KMS-11 (cell line): Measurements from ENCODE around the gene CDH11.

Experiments
- H2AFZ ChIP-seq: fragments of 200-600 bp; sonication (generic); 2 replicates; pipeline ENCODE4 v1.6.1; 2016; ENCODE audit warnings: antibody characterized with exemption, mixed run types, low read depth
- H3K27ac ChIP-seq: fragments of 200-600 bp; sonication (generic); 2 replicates; pipeline ENCODE4 v1.6.1; 2016; ENCODE audit warnings: mild to moderate bottlenecking, mixed run types
- H3K27me3 ChIP-seq: fragments of 200-600 bp; sonication (generic); 2 replicates; pipeline ENCODE4 v1.6.1; 2017; ENCODE audit warnings: mild to moderate bottlenecking, low read depth, mixed run types, moderate library complexity; ENCODE audit not compliant: insufficient read depth
- H3K36me3 ChIP-seq: fragments of 200-600 bp; sonication (generic); 2 replicates; pipeline ENCODE4 v1.6.1; 2017; ENCODE audit warnings: mild to moderate bottlenecking, mixed run types; ENCODE audit not compliant: insufficient read depth
- H3K4me1 ChIP-seq: fragments of 200-600 bp; sonication (generic); 2 replicates; pipeline ENCODE4 v1.6.1; 2016; ENCODE audit warnings: mild to moderate bottlenecking, low read depth, mixed run types; ENCODE audit not compliant: poor library complexity, severe bottlenecking
- H3K4me2 ChIP-seq: fragments of 200-600 bp; sonication (generic); 2 replicates; pipeline ENCODE4 v1.7.0; 2016; ENCODE audit warnings: mild to moderate bottlenecking, mixed run types
- H3K4me3 ChIP-seq: fragments of 200-600 bp; sonication (generic); IDR thresholded peaks from 2 replicates; pipeline ENCODE4 v1.6.1; 2017; ENCODE audit warnings: low read depth, low read length, mixed read lengths; ENCODE audit not compliant: insufficient read depth
- H3K79me2 ChIP-seq: fragments of 200-600 bp; sonication (generic); 2 replicates; pipeline ENCODE4 v1.6.1; 2016; ENCODE audit warnings: low read depth, mixed run types; ENCODE audit not compliant: insufficient read depth
- H3K9ac ChIP-seq: fragments of 200-600 bp; sonication (generic); 2 replicates; pipeline ENCODE4 v1.6.1; 2016; ENCODE audit warnings: mild to moderate bottlenecking, mixed run types
- H4K20me1 ChIP-seq: fragments of 200-600 bp; sonication (generic); 2 replicates; pipeline ENCODE4 v1.6.1; 2016; ENCODE audit warnings: mild to moderate bottlenecking, mixed run types; ENCODE audit not compliant: insufficient read depth
- CTCF ChIP-seq: fragments of 200-600 bp; sonication (generic); conservative IDR thresholded peaks from 2 replicates; pipeline ENCODE4 v1.6.1; 2017; ENCODE audit warnings: low read depth, mild to moderate bottlenecking, antibody characterized with exemption, low read length, moderate library complexity, mixed read lengths

Gene CDH11

DNA sequence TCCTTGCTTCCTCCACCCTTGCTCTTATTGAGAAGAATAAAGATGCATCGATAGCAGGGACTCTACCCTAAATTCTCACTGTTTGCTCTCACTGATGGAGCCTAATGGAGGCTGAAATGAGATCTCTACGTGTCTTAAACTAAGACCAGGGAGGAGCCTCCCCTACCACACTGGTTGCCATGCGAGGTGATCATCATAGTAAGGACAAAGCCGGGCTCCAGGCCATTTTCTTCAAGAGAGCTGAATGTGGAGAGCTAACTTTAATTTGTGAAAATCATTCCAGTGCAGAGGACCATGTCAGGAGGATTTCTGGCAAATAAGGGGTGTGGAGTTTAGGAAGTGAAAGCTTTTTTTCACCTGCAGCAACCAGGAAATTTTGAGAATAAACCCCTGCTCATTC lies 5.6 kb downstream of the CDH11 start:
- H3K27me3 ChIP-seq = no peaks in the 10 kb centered on the region
- TF ChIP-seq CTCF = no peak
- H4K20me1 ChIP-seq = no peaks in the 10 kb centered on the region
- H3K9ac ChIP-seq = no peak overlapping the region
- no peak overlapping the region for H3K4me2 ChIP-seq
- no peaks in the 10 kb centered on the region for H3K4me1 ChIP-seq
- H3K27ac ChIP-seq = no peak overlapping the region
- no peaks in the 10 kb centered on the region for H3K36me3 ChIP-seq
- no peak overlapping the region for H2AFZ ChIP-seq
- H3K79me2 ChIP-seq = no peaks in the 10 kb centered on the region
- no peak overlapping the region for H3K4me3 ChIP-seq

- Histone ChIP-seq H3K27ac (no peak overlapping the region), H3K36me3 (no peaks in the 10 kb centered on the region), H4K20me1 (no peaks in the 10 kb centered on the region), H3K4me3 (no peak overlapping the region), H3K9ac (no peak overlapping the region), H3K4me1 (no peaks in the 10 kb centered on the region), H3K4me2 (no peak overlapping the region), H3K27me3 (no peaks in the 10 kb centered on the region), H3K79me2 (no peaks in the 10 kb centered on the region), H2AFZ (no peak overlapping the region)
- TF ChIP-seq CTCF = no peak
Observed at GRCh38 chr16:65114527-65114926, 7.3 kb downstream of the CDH11 start.

DNA sequence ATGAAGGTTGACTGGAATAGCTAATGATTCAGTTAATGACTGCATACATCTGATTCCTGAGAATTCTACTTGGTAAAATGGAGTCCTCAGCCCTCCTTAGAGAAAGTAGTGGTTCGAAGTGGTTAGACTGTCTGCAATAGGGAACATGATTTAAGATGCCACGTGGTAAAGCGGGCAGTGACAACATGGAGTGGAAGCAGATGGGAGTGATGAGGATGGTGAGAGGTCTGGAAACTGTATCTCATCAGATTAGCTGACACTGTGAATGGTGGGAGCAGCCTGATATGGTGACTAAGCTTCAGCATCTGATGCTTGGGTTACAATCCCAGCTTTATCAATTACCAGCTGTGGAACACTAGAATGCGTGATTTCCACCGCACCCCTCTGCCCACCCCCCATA lies 8.4 kb downstream of the CDH11 start:
- H3K27me3 ChIP-seq = no peaks in the 10 kb centered on the region
- no peak overlapping the region for H3K9ac ChIP-seq
- H3K79me2 ChIP-seq = no peaks in the 10 kb centered on the region
- H4K20me1 ChIP-seq = no peaks in the 10 kb centered on the region
- TF ChIP-seq CTCF = no peak
- no peak overlapping the region for H3K4me2 ChIP-seq
- H3K27ac ChIP-seq = no peak overlapping the region
- H3K36me3 ChIP-seq = no peaks in the 10 kb centered on the region
- H3K4me1 ChIP-seq = no peaks in the 10 kb centered on the region
- no peak overlapping the region for H2AFZ ChIP-seq
- H3K4me3 ChIP-seq = no peak overlapping the region

- TF ChIP-seq CTCF = no peak
- no peaks in the 10 kb centered on the region for H3K27me3 ChIP-seq
- no peaks in the 10 kb centered on the region for H4K20me1 ChIP-seq
- H2AFZ ChIP-seq = no peak overlapping the region
- no peak overlapping the region for H3K4me3 ChIP-seq
- no peaks in the 10 kb centered on the region for H3K79me2 ChIP-seq
- H3K4me1 ChIP-seq = no peaks in the 10 kb centered on the region
- no peak overlapping the region for H3K27ac ChIP-seq
- no peaks in the 10 kb centered on the region for H3K36me3 ChIP-seq
- no peak overlapping the region for H3K4me2 ChIP-seq
- H3K9ac ChIP-seq = no peak overlapping the region
Observed at GRCh38 chr16:65111306-65111705, 10.6 kb downstream of the CDH11 start.

- TF ChIP-seq CTCF = no peak
- Histone ChIP-seq H3K4me3 (no peak overlapping the region), H3K4me2 (no peak overlapping the region), H3K27me3 (no peaks in the 10 kb centered on the region), H4K20me1 (no peaks in the 10 kb centered on the region), H3K4me1 (no peaks in the 10 kb centered on the region), H3K9ac (no peak overlapping the region), H3K79me2 (no peaks in the 10 kb centered on the region), H3K36me3 (no peaks in the 10 kb centered on the region), H3K27ac (no peak overlapping the region), H2AFZ (no peak overlapping the region)
Observed at GRCh38 chr16:65106757-65107156, 15.1 kb downstream of the CDH11 start.
